ENCODE results near the gene OR7A17. TPM values are rescaled to one million over a fixed set of nuclear protein-coding genes. Genes with fewer than 3 reads are reported as not detected.

Gene OR7A17
- total RNA-seq: not detected
- long read RNA-seq: 0 reads

DNA sequence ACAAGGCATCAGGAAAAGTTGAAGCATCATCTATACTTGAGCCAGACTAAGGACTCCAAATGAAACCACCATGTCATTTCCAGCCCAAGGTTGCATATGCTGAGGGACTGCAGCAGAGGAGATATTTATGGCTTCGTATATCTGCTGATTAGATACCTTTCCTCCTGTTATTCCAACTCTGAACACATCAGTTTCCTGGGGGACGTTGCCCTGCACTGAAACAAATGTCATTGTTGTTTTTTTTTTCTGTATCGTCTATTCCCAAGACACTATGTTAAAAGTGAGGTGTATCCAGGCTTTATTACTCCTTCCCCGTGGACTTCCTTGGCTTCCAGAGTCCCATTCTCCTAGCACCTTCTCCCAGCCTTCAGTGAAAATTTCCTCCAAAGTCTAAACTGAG is at the start of gene OR7A17:
TSS of gene OR7A17 (minus strand) at position 101 of the 400 bp plus-strand sequence. CDS start 4,777 bp downstream, outside the sequence.
- no peak within 1 kb of the TSS for H3K27ac ChIP-seq
- ATAC-seq (no peak), DNase-seq (no peak)
- intact Hi-C loops (cut with DNase I): no loop called here
- TF ChIP-seq, protein P1, sequence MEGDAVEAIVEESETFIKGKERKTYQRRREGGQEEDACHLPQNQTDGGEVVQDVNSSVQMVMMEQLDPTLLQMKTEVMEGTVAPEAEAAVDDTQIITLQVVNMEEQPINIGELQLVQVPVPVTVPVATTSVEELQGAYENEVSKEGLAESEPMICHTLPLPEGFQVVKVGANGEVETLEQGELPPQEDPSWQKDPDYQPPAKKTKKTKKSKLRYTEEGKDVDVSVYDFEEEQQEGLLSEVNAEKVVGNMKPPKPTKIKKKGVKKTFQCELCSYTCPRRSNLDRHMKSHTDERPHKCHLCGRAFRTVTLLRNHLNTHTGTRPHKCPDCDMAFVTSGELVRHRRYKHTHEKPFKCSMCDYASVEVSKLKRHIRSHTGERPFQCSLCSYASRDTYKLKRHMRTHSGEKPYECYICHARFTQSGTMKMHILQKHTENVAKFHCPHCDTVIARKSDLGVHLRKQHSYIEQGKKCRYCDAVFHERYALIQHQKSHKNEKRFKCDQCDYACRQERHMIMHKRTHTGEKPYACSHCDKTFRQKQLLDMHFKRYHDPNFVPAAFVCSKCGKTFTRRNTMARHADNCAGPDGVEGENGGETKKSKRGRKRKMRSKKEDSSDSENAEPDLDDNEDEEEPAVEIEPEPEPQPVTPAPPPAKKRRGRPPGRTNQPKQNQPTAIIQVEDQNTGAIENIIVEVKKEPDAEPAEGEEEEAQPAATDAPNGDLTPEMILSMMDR (IDR thresholded peaks at IDR 0.05): no peak
- no peaks in the 10 kb centered on the region for H3K9me3 ChIP-seq
- H3K4me3 ChIP-seq: no peak within 1 kb of the TSS
- no peaks in the 10 kb centered on the region for H3K36me3 ChIP-seq
- peaks cover 5% of the 10 kb centered on the region for H3K4me1 ChIP-seq
- H3K27me3 ChIP-seq (ENCODE audit: low read depth): peaks cover 4% of the 10 kb centered on the region

DNA sequence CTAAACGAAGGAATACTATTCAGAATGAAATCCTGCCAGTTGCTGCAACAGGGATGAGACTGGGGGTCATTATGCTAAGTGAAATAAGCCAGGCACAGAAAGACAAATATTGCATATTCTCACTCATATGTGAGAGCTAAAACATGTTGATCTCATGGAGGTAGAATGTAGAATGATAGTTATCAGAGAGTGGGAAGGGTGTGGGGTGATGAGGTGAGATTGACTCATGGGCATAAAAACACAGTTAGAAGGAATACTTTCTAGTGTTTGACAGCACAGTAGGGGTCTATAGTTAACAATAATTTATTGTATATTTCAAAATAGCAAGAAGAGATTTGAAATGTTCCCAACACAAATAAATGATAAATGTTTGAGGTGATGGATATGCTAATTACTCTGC is 47.6 kb upstream of the OR7A17 start:
- no peaks in the 10 kb centered on the region for H3K27me3 ChIP-seq (ENCODE audit: low read depth)
- DNase-seq: no peak
- no peaks in the 10 kb centered on the region for H3K36me3 ChIP-seq
- H3K4me3 ChIP-seq: no peak overlapping the region
- no peaks in the 10 kb centered on the region for H3K4me1 ChIP-seq
- ATAC-seq: no peak
- intact Hi-C loops (cut with DNase I): no loop called here
- TF ChIP-seq, protein P1 (IDR thresholded peaks at IDR 0.05): no peak
- H3K9me3 ChIP-seq: no peaks in the 10 kb centered on the region
- H3K27ac ChIP-seq: no peak overlapping the region

DNA sequence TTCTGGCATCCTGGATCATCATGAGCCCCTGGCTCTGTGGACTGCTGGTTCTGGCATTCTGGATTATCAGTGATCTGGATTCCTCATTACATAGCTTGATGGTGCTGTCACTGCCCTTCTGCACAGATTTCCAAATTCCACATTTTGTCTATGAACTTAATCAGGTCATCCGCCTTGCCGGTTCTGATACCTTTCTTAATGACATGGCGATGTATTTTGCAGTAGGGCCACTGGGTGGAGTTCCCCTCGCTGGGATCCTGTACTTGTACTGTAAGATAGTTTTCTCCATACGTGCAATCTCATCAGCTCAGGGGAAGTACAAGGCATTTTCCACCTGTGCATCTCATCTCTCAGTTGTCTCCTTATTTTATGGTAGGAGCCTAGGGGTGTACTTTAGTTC is 30.9 kb upstream of the OR7A17 start:
- no peaks in the 10 kb centered on the region for H3K9me3 ChIP-seq
- H3K36me3 ChIP-seq: no peaks in the 10 kb centered on the region
- TF ChIP-seq, protein P1 (IDR thresholded peaks at IDR 0.05): no peak
- ATAC-seq (no peak), DNase-seq (no peak)
- H3K27me3 ChIP-seq (ENCODE audit: low read depth): peaks cover 6% of the 10 kb centered on the region
- H3K4me3 ChIP-seq: no peak overlapping the region
- H3K4me1 ChIP-seq: no peaks in the 10 kb centered on the region
- H3K27ac ChIP-seq: no peak overlapping the region
- intact Hi-C loops (cut with DNase I): no loop called here

DNA sequence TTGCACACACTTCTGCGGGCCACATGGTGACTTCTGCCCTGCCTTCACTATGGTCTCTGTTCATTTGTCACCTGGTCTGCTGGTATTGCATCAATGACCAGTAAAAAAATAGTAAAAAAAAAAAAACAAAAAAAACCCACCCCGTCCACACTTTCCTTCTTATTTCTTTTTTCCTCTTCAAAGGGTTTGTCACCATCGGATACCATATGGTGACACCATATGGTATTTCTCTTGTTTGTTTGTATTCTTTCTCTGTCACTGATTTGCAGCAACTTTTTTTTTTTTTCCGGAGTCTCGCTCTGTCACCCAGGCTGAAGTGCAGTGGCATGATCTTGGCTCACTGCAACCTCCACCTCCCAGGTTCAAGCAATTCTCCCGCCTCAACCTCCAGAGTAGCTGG is 29.2 kb upstream of the OR7A17 start:
- intact Hi-C loops (cut with DNase I): no loop called here

DNA sequence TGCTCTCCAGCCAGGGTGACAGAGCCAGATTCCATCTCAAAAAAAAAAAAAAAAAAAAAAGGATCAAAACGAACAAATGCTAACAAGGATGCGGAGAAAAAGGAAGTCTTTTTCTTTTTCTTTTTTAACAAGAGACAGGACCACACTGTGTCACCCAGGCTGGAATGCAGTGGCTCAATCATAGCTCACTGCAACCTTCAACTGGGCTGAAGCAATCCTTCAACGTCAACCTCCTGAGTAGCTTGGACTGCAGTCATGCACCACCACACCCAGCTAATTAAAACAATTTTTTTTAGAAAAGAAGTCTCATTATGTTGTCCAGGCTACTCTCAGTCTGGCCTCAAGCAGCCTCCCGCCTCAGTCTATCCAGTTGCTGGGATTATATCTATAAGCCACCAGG is 20.8 kb upstream of the OR7A17 start:
- Histone ChIP-seq H3K36me3 (no peaks in the 10 kb centered on the region), H3K27ac (no peak overlapping the region), H3K27me3 (ENCODE audit: low read depth) (peaks cover 5% of the 10 kb centered on the region), H3K4me3 (no peak overlapping the region), H3K9me3 (no peaks in the 10 kb centered on the region), H3K4me1 (no peaks in the 10 kb centered on the region)
- ATAC-seq (no peak), DNase-seq (no peak)
- TF ChIP-seq, protein P1 (IDR thresholded peaks at IDR 0.05): no peak
- intact Hi-C loops (cut with DNase I): no loop called here

More for the DNA sequence above, 29.2 kb upstream of the OR7A17 start:
- ATAC-seq (no peak), DNase-seq (no peak)
- Histone ChIP-seq H3K36me3 (no peaks in the 10 kb centered on the region), H3K27me3 (ENCODE audit: low read depth) (peaks cover 6% of the 10 kb centered on the region), H3K27ac (no peak overlapping the region), H3K9me3 (no peaks in the 10 kb centered on the region), H3K4me1 (no peaks in the 10 kb centered on the region), H3K4me3 (no peak overlapping the region)
- TF ChIP-seq, protein P1 (IDR thresholded peaks at IDR 0.05): no peak
